Muscle layer of duodenum (tissue), 2 donors: ENCODE data around the gene FSHR.

Source experiments
- H3K27ac ChIP-seq: one replicate; pipeline ENCODE4 v1.7.0; 2013; ENCODE audit warnings: mild to moderate bottlenecking, low read length
- H3K27me3 ChIP-seq: one replicate; pipeline ENCODE4 v1.7.0; 2013; ENCODE audit warnings: low read depth, mild to moderate bottlenecking, control low read depth, low read length
- H3K36me3 ChIP-seq, 2 donors: one replicate each; pipeline ENCODE4 v1.7.0; 2013; ENCODE audit warnings: low read length in 2 of 2, control low read depth in 1 of 2, mild to moderate bottlenecking in 1 of 2; ENCODE audit not compliant: insufficient read depth in 2 of 2, control insufficient read depth in 1 of 2
- H3K4me1 ChIP-seq, 2 donors: one replicate each; pipeline ENCODE4 v1.7.0; 2013; ENCODE audit warnings: low read length in 2 of 2, mild to moderate bottlenecking in 2 of 2, control low read depth in 1 of 2, moderate library complexity in 1 of 2; ENCODE audit not compliant: insufficient read depth in 2 of 2, control insufficient read depth in 1 of 2
- H3K4me3 ChIP-seq, 2 donors: one replicate each; pipeline ENCODE4 v1.7.0; 2013; ENCODE audit warnings: low read length in 2 of 2, low read depth in 1 of 2, mild to moderate bottlenecking in 1 of 2
- H3K9me3 ChIP-seq, 2 donors: one replicate each; pipeline ENCODE4 v1.7.0; 2013; ENCODE audit warnings: low read length in 2 of 2, control low read depth in 1 of 2, mild to moderate bottlenecking in 1 of 2; ENCODE audit not compliant: control insufficient read depth in 1 of 2
- donor health status: healthy.

The FSHR gene

GRCh38 chr2:48954311-48954710, 200.0 kb downstream of the FSHR start:
- no peaks in the 10 kb centered on the region for H3K36me3 ChIP-seq
- no peak overlapping the region for H3K4me3 ChIP-seq
- H3K27ac ChIP-seq = no peak overlapping the region
- H3K27me3 ChIP-seq = no peaks in the 10 kb centered on the region
- no peaks in the 10 kb centered on the region for H3K9me3 ChIP-seq
- H3K4me1 ChIP-seq = no peaks in the 10 kb centered on the region

- no peaks in the 10 kb centered on the region for H3K9me3 ChIP-seq
- H3K4me3 ChIP-seq = no peak overlapping the region
- no peaks in the 10 kb centered on the region for H3K27me3 ChIP-seq
- no peaks in the 10 kb centered on the region for H3K36me3 ChIP-seq
- H3K27ac ChIP-seq = no peak overlapping the region
- H3K4me1 ChIP-seq = no peaks in the 10 kb centered on the region
These were observed 201.7 kb downstream of the FSHR start for GRCh38 chr2:48952614-48953013.

- no peak overlapping the region for H3K27ac ChIP-seq
- H3K9me3 ChIP-seq = no peaks in the 10 kb centered on the region
- H3K27me3 ChIP-seq = no peaks in the 10 kb centered on the region
- H3K4me1 ChIP-seq = no peaks in the 10 kb centered on the region
- H3K4me3 ChIP-seq = no peak overlapping the region
- no peaks in the 10 kb centered on the region for H3K36me3 ChIP-seq
These were observed 202.2 kb downstream of the FSHR start for GRCh38 chr2:48952143-48952542.

- no peak overlapping the region for H3K27ac ChIP-seq
- peaks cover 0 to 5% of the 10 kb centered on the region in 2 donors for H3K4me1 ChIP-seq
- H3K27me3 ChIP-seq = no peaks in the 10 kb centered on the region
- H3K9me3 ChIP-seq = no peaks in the 10 kb centered on the region
- no peak overlapping the region for H3K4me3 ChIP-seq
- H3K36me3 ChIP-seq = no peaks in the 10 kb centered on the region
These were observed 205.8 kb downstream of the FSHR start for GRCh38 chr2:48948400-48949125.

GRCh38 chr2:48946449-48947048, 207.8 kb downstream of the FSHR start:
- H3K4me3 ChIP-seq = no peak overlapping the region
- H3K27me3 ChIP-seq = no peaks in the 10 kb centered on the region
- H3K36me3 ChIP-seq = no peaks in the 10 kb centered on the region
- peaks cover 0 to 11% of the 10 kb centered on the region in 2 donors for H3K4me1 ChIP-seq
- H3K27ac ChIP-seq = no peak overlapping the region
- H3K9me3 ChIP-seq = no peaks in the 10 kb centered on the region

GRCh38 chr2:48944956-48945355, 209.4 kb downstream of the FSHR start:
- Histone ChIP-seq H3K27me3 (no peaks in the 10 kb centered on the region), H3K4me1 (peaks cover 0 to 11% of the 10 kb centered on the region in 2 donors), H3K27ac (no peak overlapping the region), H3K9me3 (no peaks in the 10 kb centered on the region), H3K36me3 (no peaks in the 10 kb centered on the region), H3K4me3 (no peak overlapping the region)

- no peak overlapping the region for H3K27ac ChIP-seq
- no peaks in the 10 kb centered on the region for H3K36me3 ChIP-seq
- H3K4me1 ChIP-seq = peaks cover 0 to 11% of the 10 kb centered on the region in 2 donors
- H3K9me3 ChIP-seq = no peaks in the 10 kb centered on the region
- H3K4me3 ChIP-seq = no peak overlapping the region
- H3K27me3 ChIP-seq = no peaks in the 10 kb centered on the region
These were observed 210.9 kb downstream of the FSHR start for GRCh38 chr2:48943436-48943835.

GRCh38 chr2:48941908-48942307, 212.4 kb downstream of the FSHR start:
- Histone ChIP-seq H3K27me3 (no peaks in the 10 kb centered on the region), H3K36me3 (no peaks in the 10 kb centered on the region), H3K4me1 (peaks cover 0 to 11% of the 10 kb centered on the region in 2 donors), H3K4me3 (no peak overlapping the region), H3K27ac (no peak overlapping the region), H3K9me3 (no peaks in the 10 kb centered on the region)

GRCh38 chr2:48941456-48941855, 212.9 kb downstream of the FSHR start:
- Histone ChIP-seq H3K9me3 (no peaks in the 10 kb centered on the region), H3K4me1 (peaks cover 0 to 11% of the 10 kb centered on the region in 2 donors), H3K36me3 (no peaks in the 10 kb centered on the region), H3K4me3 (no peak overlapping the region), H3K27ac (no peak overlapping the region), H3K27me3 (no peaks in the 10 kb centered on the region)

- Histone ChIP-seq H3K4me1 (peaks cover 0 to 11% of the 10 kb centered on the region in 2 donors), H3K9me3 (no peaks in the 10 kb centered on the region), H3K36me3 (no peaks in the 10 kb centered on the region), H3K27me3 (no peaks in the 10 kb centered on the region), H3K4me3 (no peak overlapping the region), H3K27ac (no peak overlapping the region)
These were observed 213.7 kb downstream of the FSHR start for GRCh38 chr2:48940606-48941005.

- no peaks in the 10 kb centered on the region for H3K9me3 ChIP-seq
- H3K36me3 ChIP-seq = no peaks in the 10 kb centered on the region
These were observed 215.1 kb downstream of the FSHR start for GRCh38 chr2:48939232-48939631.

GRCh38 chr2:48938231-48938630, 216.1 kb downstream of the FSHR start:
- no peak overlapping the region for H3K4me3 ChIP-seq

More at GRCh38 chr2:48939232-48939631, 215.1 kb downstream of the FSHR start:
- Histone ChIP-seq H3K4me3 (no peak overlapping the region), H3K27ac (no peak overlapping the region), H3K4me1 (peaks cover 0 to 11% of the 10 kb centered on the region in 2 donors), H3K27me3 (no peaks in the 10 kb centered on the region)

More at GRCh38 chr2:48938231-48938630, 216.1 kb downstream of the FSHR start:
- Histone ChIP-seq H3K36me3 (no peaks in the 10 kb centered on the region), H3K9me3 (no peaks in the 10 kb centered on the region), H3K27ac (no peak overlapping the region), H3K27me3 (no peaks in the 10 kb centered on the region), H3K4me1 (peaks cover 0 to 2% of the 10 kb centered on the region in 2 donors)
